ENCODE data around the gene SSH2. TPM values are rescaled to one million over a fixed set of nuclear protein-coding genes. Genes with fewer than 3 reads are reported as not detected.
A peak's percentile ranks its signal among the peaks of the same experiment; 100 is the strongest.

Gene SSH2
- total and polyA plus RNA-seq, 2 of the 13 experiments (the other 11 are each of a cell fraction or from before 2014, with no cell fraction given): 6.0 to 6.4 TPM

- TF ChIP-seq SP5 (CRISPR knock-in tag; IDR thresholded peaks at IDR 0.05; ENCODE audit: borderline replicate concordance, low read depth) (no peak), ZNF276 (CRISPR knock-in tag; IDR thresholded peaks at IDR 0.05; ENCODE audit: low read depth) (no peak), HOXA5 (CRISPR knock-in tag; IDR thresholded peaks at IDR 0.05) (no peak), TCF7L2 (IDR thresholded peaks at IDR 0.05; ENCODE audit: low read depth, low read length) (no peak), ZC3H13 (CRISPR knock-in tag; IDR thresholded peaks at IDR 0.05) (no peak), ZNF552 (CRISPR knock-in tag; IDR thresholded peaks at IDR 0.05; ENCODE audit: borderline replicate concordance) (no peak), TRIM22 (IDR thresholded peaks at IDR 0.05) (no peak), GZF1 (CRISPR knock-in tag; IDR thresholded peaks at IDR 0.05) (no peak), ZBTB1 (CRISPR knock-in tag; IDR thresholded peaks at IDR 0.05; ENCODE audit: borderline replicate concordance) (no peak), ZSCAN5A (CRISPR knock-in tag; IDR thresholded peaks at IDR 0.05; ENCODE audit: borderline replicate concordance) (no peak), MEIS2 (CRISPR knock-in tag; IDR thresholded peaks at IDR 0.05) (no peak), ZNF468 (CRISPR knock-in tag; IDR thresholded peaks at IDR 0.05) (no peak), SP4 (CRISPR knock-in tag; IDR thresholded peaks at IDR 0.05) (peak; percentile 68; the same call in 1 of the 2 replicates), HNF1B (CRISPR knock-in tag; IDR thresholded peaks at IDR 0.05) (peak; percentile 35; the same call in 1 of the 2 replicates), MXD1 (CRISPR knock-in tag; IDR thresholded peaks at IDR 0.05) (peak; percentile 61; the same call in 1 of the 2 replicates), SMYD3 (CRISPR knock-in tag; IDR thresholded peaks at IDR 0.05) (no peak), KLF13 (CRISPR knock-in tag; IDR thresholded peaks at IDR 0.05) (no peak), ZNF234 (CRISPR knock-in tag; conservative IDR thresholded peaks at IDR 0.05) (no peak), ZSCAN22 (CRISPR knock-in tag; IDR thresholded peaks at IDR 0.05) (no peak), ZNF691 (CRISPR knock-in tag; IDR thresholded peaks at IDR 0.05; ENCODE audit: borderline replicate concordance, low read depth) (no peak), PCBP2 (optimal IDR thresholded peaks at IDR 0.05; ENCODE audit: low read depth, low read length, poor library complexity, severe bottlenecking) (no peak), JDP2 (CRISPR knock-in tag; IDR thresholded peaks at IDR 0.05; ENCODE audit: borderline replicate concordance) (no peak), ZNF12 (CRISPR knock-in tag; IDR thresholded peaks at IDR 0.05) (no peak)
Measured at GRCh38 chr17:29615492-29616299, 314.3 kb downstream of the SSH2 start (continued).

Data from HepG2 (cell line).